Keratinocyte (primary cell): ENCODE measurements around the gene KDM4B. TPM values are rescaled to one million over a fixed set of nuclear protein-coding genes. Genes with fewer than 3 reads are reported as not detected.

Source experiments
- DNase-seq: peaks from one replicate; pipeline ENCODE4 v3.0.0-alpha.2; 2011; ENCODE audit warnings: low read depth, missing footprints, low spot score
- FAIRE-seq: peaks from 2 replicates; lab custom pipeline; 2011; peaks lifted over from hg19 to GRCh38; lab: Jason Lieb, UNC
- H2AFZ ChIP-seq: 2 replicates; pipeline ENCODE4 v1.6.0; 2012; ENCODE audit warnings: low read length, control low read depth, inconsistent platforms; ENCODE audit not compliant: control insufficient read depth
- H3K27ac ChIP-seq: 2 replicates; pipeline ENCODE4 v1.5.1; 2011; ENCODE audit warnings: low read length; ENCODE audit not compliant: control insufficient read depth, insufficient read depth
- H3K27me3 ChIP-seq: 3 replicates; pipeline ENCODE4 v1.6.0; 2011; ENCODE audit warnings: low read length; ENCODE audit not compliant: control insufficient read depth, insufficient read depth; ENCODE audit errors: extremely low read depth
- H3K36me3 ChIP-seq, 2 experiments: 2 replicates in 1 of 2; 3 replicates in 1 of 2; pipeline ENCODE4 v1.5.1; 2011; ENCODE audit warnings: low read length in 2 of 2, mild to moderate bottlenecking in 1 of 2; ENCODE audit not compliant: control insufficient read depth in 2 of 2, insufficient read depth in 2 of 2; ENCODE audit errors: extremely low read depth in 1 of 2
- H3K4me1 ChIP-seq: 3 replicates; pipeline ENCODE4 v1.5.1; 2011; ENCODE audit warnings: low read length; ENCODE audit not compliant: control insufficient read depth, insufficient read depth; ENCODE audit errors: extremely low read depth
- H3K4me2 ChIP-seq: 3 replicates; pipeline ENCODE4 v1.6.0; 2011; ENCODE audit warnings: low read depth, low read length; ENCODE audit not compliant: control insufficient read depth, insufficient read depth; ENCODE audit errors: extremely low read depth
- H3K4me3 ChIP-seq, 3 experiments: fragments of 200-600 bp in 1 of 3; sonication (generic) in 1 of 3; 2 replicates in 2 of 3; 3 replicates in 1 of 3; pipeline ENCODE4 v1.5.1; 2011 to 2016; ENCODE audit warnings: low read length in 3 of 3, mild to moderate bottlenecking in 3 of 3, control low read depth in 2 of 3, inconsistent platforms in 1 of 3, low read depth in 1 of 3, mixed read lengths in 1 of 3, mixed run types in 1 of 3, moderate library complexity in 1 of 3; ENCODE audit not compliant: control insufficient read depth in 2 of 3, insufficient read depth in 2 of 3; ENCODE audit errors: extremely low read depth in 1 of 3
- H3K79me2 ChIP-seq: 2 replicates; pipeline ENCODE4 v1.6.0; 2012; ENCODE audit warnings: low read length; ENCODE audit not compliant: control insufficient read depth, insufficient read depth
- H3K9ac ChIP-seq: 3 replicates; pipeline ENCODE4 v1.6.0; 2011; ENCODE audit warnings: low read length; ENCODE audit not compliant: control insufficient read depth, insufficient read depth; ENCODE audit errors: extremely low read depth
- H3K9me1 ChIP-seq: 3 replicates; pipeline ENCODE4 v1.6.0; 2011; ENCODE audit warnings: low read length; ENCODE audit not compliant: control insufficient read depth, insufficient read depth; ENCODE audit errors: extremely low read depth
- H3K9me3 ChIP-seq: 2 replicates; pipeline ENCODE4 v1.5.1; 2012; ENCODE audit warnings: low read depth, low read length; ENCODE audit not compliant: control insufficient read depth
- H4K20me1 ChIP-seq: 3 replicates; pipeline ENCODE4 v1.6.0; 2011; ENCODE audit warnings: low read length; ENCODE audit not compliant: control insufficient read depth, insufficient read depth; ENCODE audit errors: extremely low read depth
- CTCF ChIP-seq, 3 experiments: IDR thresholded peaks in 1 of 3; conservative IDR thresholded peaks in 1 of 3; optimal IDR thresholded peaks in 1 of 3; 2 replicates in 2 of 3; 3 replicates in 1 of 3; pipeline versions ENCODE3 to v1.5.1; 2011; ENCODE audit warnings: low read length in 3 of 3, mild to moderate bottlenecking in 3 of 3, moderate library complexity in 2 of 3, control low read depth in 1 of 3, inconsistent platforms in 1 of 3; ENCODE audit not compliant: insufficient read depth in 2 of 3; ENCODE audit errors: extremely low read depth in 1 of 3
- EZH2 ChIP-seq: IDR thresholded peaks from one replicate; pipeline ENCODE4 v1.6.1; 2012; ENCODE audit warnings: inconsistent platforms, mild to moderate bottlenecking, low read length, moderate library complexity
- dilution Hi-C: fragments of 300-500 bp; cut with MboI; formaldehyde crosslinking; loops from one replicate; pipeline ENCODE4 v1.7.0; 2020; ENCODE audit warnings: low sequenced_read_pairs; ENCODE audit not compliant: extremely low pct_ligation_motif_present
- polyA plus RNA-seq, 5 experiments: library from polyadenylated mRNA; depleted of rRNA in 3 of 5; stranded (reverse) in 3 of 5; stranded (forward) in 1 of 5; unstranded in 1 of 5; fragments of >200 nt; gene quantifications; 1 replicate in 1 of 5; 2 replicates in 3 of 5; 3 replicates in 1 of 5; pipeline versions ENCODE4 v1.2.1 to v1.2.3, GENCODE V29; 2011 to 2012; ENCODE audit warnings: missing spikeins in 2 of 5, low read depth in 1 of 5, low replicate concordance in 1 of 5

The KDM4B gene
- polyA plus RNA-seq, 1 donor (not counting 4 experiments of a cell fraction or from before 2014, with no cell fraction given) = 6.2 TPM

- H3K36me3 ChIP-seq = peaks cover 0 to 19% of the 10 kb centered on the region in 2 experiments
- dilution Hi-C loops = no loop called here
- no peaks in the 10 kb centered on the region for H3K4me1 ChIP-seq
- H3K4me3 ChIP-seq = no peak overlapping the region
- no peaks in the 10 kb centered on the region for H3K9me3 ChIP-seq
- no peaks in the 10 kb centered on the region for H4K20me1 ChIP-seq
- no peak overlapping the region for H3K9ac ChIP-seq
- H3K27ac ChIP-seq = no peak overlapping the region
- DNase-seq (no peak), FAIRE-seq (no peak)
- no peak overlapping the region for H3K4me2 ChIP-seq
- no peaks in the 10 kb centered on the region for H3K27me3 ChIP-seq
- no peaks in the 10 kb centered on the region for H3K9me1 ChIP-seq
- H3K79me2 ChIP-seq = no peaks in the 10 kb centered on the region
- TF ChIP-seq EZH2 = no peak
- TF ChIP-seq CTCF (optimal IDR thresholded peaks at IDR 0.05 in 1 of 3, IDR thresholded peaks at IDR 0.05 in 1 of 3, conservative IDR thresholded peaks at IDR 0.05 in 1 of 3; ENCODE audit: extremely low read depth in 1 of 3, insufficient read depth in 2 of 3, low read length in 3 of 3) = no peak
- no peak overlapping the region for H2AFZ ChIP-seq
These were observed 122.2 kb downstream of the KDM4B start for GRCh38 chr19:5091018-5091683.

- Histone ChIP-seq H3K9ac (no peak overlapping the region), H2AFZ (no peak overlapping the region), H3K27me3 (no peaks in the 10 kb centered on the region), H3K4me1 (no peaks in the 10 kb centered on the region), H3K36me3 (peaks cover 0 to 20% of the 10 kb centered on the region in 2 experiments), H3K9me1 (no peaks in the 10 kb centered on the region), H4K20me1 (no peaks in the 10 kb centered on the region), H3K4me2 (no peak overlapping the region), H3K9me3 (no peaks in the 10 kb centered on the region), H3K27ac (no peak overlapping the region), H3K79me2 (no peaks in the 10 kb centered on the region), H3K4me3 (no peak overlapping the region)
- TF ChIP-seq EZH2 (no peak), CTCF (optimal IDR thresholded peaks at IDR 0.05 in 1 of 3, IDR thresholded peaks at IDR 0.05 in 1 of 3, conservative IDR thresholded peaks at IDR 0.05 in 1 of 3; ENCODE audit: extremely low read depth in 1 of 3, insufficient read depth in 2 of 3, low read length in 3 of 3) (no peak)
- dilution Hi-C loops = no loop called here
- no peak for FAIRE-seq
- no peak for DNase-seq
These were observed 123.0 kb downstream of the KDM4B start for GRCh38 chr19:5091684-5092480.
